Endothelial cell of umbilical vein (primary cell): ENCODE data around the gene PTGES2. TPM values are rescaled to one million over a fixed set of nuclear protein-coding genes. Genes with fewer than 3 reads are reported as not detected.

Source experiments
- BruUV-seq: library from RNA; stranded (reverse); fragments of 400-500 nt; replicated peaks from 2 replicates; lab custom pipeline; 2021; lab: Mats Ljungman, UMichigan
- CTCF ChIA-PET: fragments of 300-600, 350-600 bp; sonication (Branson Sonifier 250); formaldehyde crosslinking; loops from one replicate; lab custom pipeline; 2021; ENCODE audit warnings: antibody characterized with exemption, inconsistent platforms; lab: Charles Lee
- POLR2A ChIA-PET: fragments of 300-600, 350-600 bp; sonication (Branson Sonifier 250); formaldehyde crosslinking; loops from one replicate; lab custom pipeline; 2021; ENCODE audit warnings: antibody characterized with exemption, inconsistent platforms; lab: Charles Lee
- DNase-seq: peaks from one replicate; pipeline ENCODE4 v3.0.0-alpha.2; 2011; ENCODE audit warnings: low read depth, low spot score
- FAIRE-seq: peaks from 2 replicates; lab custom pipeline; 2011; peaks lifted over from hg19 to GRCh38; lab: Jason Lieb, UNC
- H2AFZ ChIP-seq: 2 replicates; pipeline ENCODE4 v1.6.0; 2012; ENCODE audit warnings: low read depth, low read length, control low read depth, inconsistent platforms
- H3K27ac ChIP-seq: 2 replicates; pipeline ENCODE4 v1.5.1; 2011; ENCODE audit warnings: low read depth, mild to moderate bottlenecking, control low read depth, low read length, moderate library complexity; ENCODE audit not compliant: insufficient read depth
- H3K27me3 ChIP-seq, 2 experiments: 2 replicates each; pipeline versions ENCODE4 v1.6.0 to v1.6.1; 2011; ENCODE audit warnings: low read length in 2 of 2, mixed read lengths in 1 of 2; ENCODE audit not compliant: control insufficient read depth in 2 of 2, insufficient read depth in 2 of 2
- H3K36me3 ChIP-seq, 2 experiments: 2 replicates in 1 of 2; 3 replicates in 1 of 2; pipeline ENCODE4 v1.5.1; 2011; ENCODE audit warnings: low read length in 2 of 2, mild to moderate bottlenecking in 1 of 2, moderate library complexity in 1 of 2; ENCODE audit not compliant: control insufficient read depth in 2 of 2, insufficient read depth in 2 of 2; ENCODE audit errors: extremely low read depth in 1 of 2
- H3K4me1 ChIP-seq: 3 replicates; pipeline ENCODE4 v1.5.1; 2011; ENCODE audit warnings: mild to moderate bottlenecking, low read length; ENCODE audit not compliant: control insufficient read depth, insufficient read depth; ENCODE audit errors: extremely low read depth
- H3K4me2 ChIP-seq: 2 replicates; pipeline ENCODE4 v1.6.1; 2011; ENCODE audit warnings: low read length, control low read depth, mixed read lengths; ENCODE audit not compliant: insufficient read depth
- H3K4me3 ChIP-seq, 3 experiments: fragments of 200-600 bp in 1 of 3; sonication (generic), shearing (Covaris generic) in 1 of 3; replicated peaks in 1 of 3; 2 replicates each; pipeline ENCODE4 v1.5.1; 2011 to 2016; ENCODE audit warnings: control low read depth in 3 of 3, low read length in 3 of 3, mild to moderate bottlenecking in 2 of 3, inconsistent platforms in 1 of 3, low read depth in 1 of 3, moderate library complexity in 1 of 3; ENCODE audit not compliant: insufficient read depth in 1 of 3
- H3K79me2 ChIP-seq: 2 replicates; pipeline ENCODE4 v1.6.0; 2012; ENCODE audit warnings: low read length, inconsistent platforms; ENCODE audit not compliant: control insufficient read depth, insufficient read depth
- H3K9ac ChIP-seq: replicated peaks from 2 replicates; pipeline ENCODE3; 2011; ENCODE audit warnings: low read length, control low read depth; ENCODE audit not compliant: insufficient read depth; ENCODE audit errors: extremely low read depth
- H3K9me1 ChIP-seq: replicated peaks from 3 replicates; pipeline ENCODE4 v1.6.0; 2011; ENCODE audit warnings: mild to moderate bottlenecking, low read length; ENCODE audit not compliant: control insufficient read depth, insufficient read depth; ENCODE audit errors: extremely low read depth
- H3K9me3 ChIP-seq: replicated peaks from 2 replicates; pipeline ENCODE4 v1.5.1; 2012; ENCODE audit warnings: low read length, inconsistent platforms; ENCODE audit not compliant: control insufficient read depth, insufficient read depth
- H4K20me1 ChIP-seq: replicated peaks from 2 replicates; pipeline ENCODE3; 2011; ENCODE audit warnings: mild to moderate bottlenecking, low read length; ENCODE audit not compliant: control insufficient read depth, insufficient read depth; ENCODE audit errors: extremely low read depth
- CTCF ChIP-seq, 2 donors: IDR thresholded peaks; 1 replicate in 1 of 2; 2 replicates in 1 of 2; pipeline ENCODE4 v1.5.1; 2011; ENCODE audit warnings: low read length in 2 of 2, mild to moderate bottlenecking in 2 of 2, moderate library complexity in 2 of 2, control low read depth in 1 of 2, inconsistent platforms in 1 of 2, low read depth in 1 of 2; ENCODE audit not compliant: insufficient read depth in 1 of 2; ENCODE audit errors: extremely low read depth in 1 of 2
- EZH2 ChIP-seq: IDR thresholded peaks from 2 replicates; pipeline ENCODE4 v1.6.1; 2012; ENCODE audit warnings: borderline replicate concordance, low read depth, mild to moderate bottlenecking, moderate library complexity, low read length, inconsistent platforms; ENCODE audit not compliant: severe bottlenecking
- FOS ChIP-seq: IDR thresholded peaks from 2 replicates; pipeline ENCODE4 v1.6.1; 2011; ENCODE audit warnings: mild to moderate bottlenecking, low read length, moderate library complexity, borderline replicate concordance; ENCODE audit not compliant: insufficient read depth
- GATA2 ChIP-seq: IDR thresholded peaks from 2 replicates; pipeline ENCODE4 v1.7.0; 2011; ENCODE audit warnings: low read depth, mild to moderate bottlenecking, moderate library complexity, mixed read lengths, low read length; ENCODE audit not compliant: insufficient read length, insufficient read depth
- JUN ChIP-seq: IDR thresholded peaks from 2 replicates; pipeline ENCODE4 v1.6.1; 2011; ENCODE audit warnings: borderline replicate concordance, low read depth; ENCODE audit not compliant: insufficient read length, insufficient read depth
- MYC ChIP-seq: IDR thresholded peaks from one replicate; pipeline ENCODE4 v1.6.1; 2011; ENCODE audit warnings: mild to moderate bottlenecking, low read depth, low read length
- POLR2A ChIP-seq: IDR thresholded peaks from 2 replicates; pipeline ENCODE4 v1.6.1; 2012; ENCODE audit warnings: low read depth, mild to moderate bottlenecking, control low read depth, low read length
- POLR2AphosphoS5 ChIP-seq: IDR thresholded peaks from 2 replicates; pipeline ENCODE4 v1.6.1; 2012; ENCODE audit warnings: low read depth, mild to moderate bottlenecking, control low read depth, low read length, moderate library complexity; ENCODE audit not compliant: insufficient read depth
- dilution Hi-C: fragments of 300-500 bp; cut with MboI; formaldehyde crosslinking; loops from one replicate; pipeline ENCODE4 v1.15.0; 2019; ENCODE audit warnings: low sequenced_read_pairs; ENCODE audit not compliant: extremely low pct_ligation_motif_present
- intact Hi-C: fragments of 100-400 bp; cut with micrococcal nuclease; formaldehyde crosslinking; loops from one replicate; pipeline ENCODE4 v1.10.0; 2022
- polyA plus RNA-seq, 4 experiments: library from polyadenylated mRNA; depleted of rRNA in 3 of 4; stranded (reverse) in 3 of 4; unstranded in 1 of 4; fragments of >200 nt; gene quantifications; 2 replicates each; pipeline versions ENCODE4 v1.2.1 to v1.2.3, GENCODE V29; 2011 to 2012; ENCODE audit warnings: missing spikeins in 1 of 4
- total RNA-seq: library from RNA; stranded (reverse); gene quantifications from 2 replicates; pipeline ENCODE4 v1.2.3, GENCODE V29; 2021
- TF ChIP-seq, protein P1 (sequence below): IDR thresholded peaks from 2 replicates; pipeline ENCODE4 v1.6.1; 2011; ENCODE audit not compliant: insufficient read depth, insufficient read length

PTGES2 gene
- total and polyA plus RNA-seq, 2 donors (not counting 3 experiments of a cell fraction or from before 2014, with no cell fraction given) = 64.2 to 69.9 TPM

GRCh38 chr9:128108269-128109049, 19.1 kb downstream of the PTGES2 start:
- CTCF ChIA-PET = interaction anchor here (2.9 kb wide), 1 partner anchor 9 kb away, joined by 20 read pairs; no protein-coding TSS in a partner anchor
- no peaks in the 10 kb centered on the region for H3K4me1 ChIP-seq
- H3K79me2 ChIP-seq = no peaks in the 10 kb centered on the region
- H2AFZ ChIP-seq = no peak overlapping the region
- no peak overlapping the region for H3K27ac ChIP-seq
- H3K9me3 ChIP-seq = no peaks in the 10 kb centered on the region
- peaks cover 5 to 35% of the 10 kb centered on the region in 2 experiments for H3K36me3 ChIP-seq
- no peak for TF ChIP-seq POLR2AphosphoS5
- TF ChIP-seq EZH2 = no peak
- TF ChIP-seq CTCF (IDR thresholded peaks at IDR 0.05; ENCODE audit: extremely low read depth in 1 of 2, insufficient read depth in 1 of 2, low read depth in 1 of 2, low read length in 2 of 2) = no peak
- TF ChIP-seq, protein P1, sequence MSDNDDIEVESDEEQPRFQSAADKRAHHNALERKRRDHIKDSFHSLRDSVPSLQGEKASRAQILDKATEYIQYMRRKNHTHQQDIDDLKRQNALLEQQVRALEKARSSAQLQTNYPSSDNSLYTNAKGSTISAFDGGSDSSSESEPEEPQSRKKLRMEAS = no peak
- no peak for TF ChIP-seq FOS
- no peak for TF ChIP-seq POLR2A
- no peak for TF ChIP-seq JUN
- TF ChIP-seq MYC = no peak
- TF ChIP-seq GATA2 = no peak
- no peak overlapping the region for H3K4me2 ChIP-seq
- H4K20me1 ChIP-seq = no peaks in the 10 kb centered on the region
- no peaks in the 10 kb centered on the region for H3K27me3 ChIP-seq
- H3K9ac ChIP-seq = no peak overlapping the region
- DNase-seq = no peak
- intact Hi-C loops (no loop called here), dilution Hi-C loops (no loop called here)
- BruUV-seq = no TSS peak
- POLR2A ChIA-PET = interaction anchor here (0.5 kb wide), 1 partner anchor 63 kb away, joined by 3 read pairs; no protein-coding TSS in a partner anchor
- H3K4me3 ChIP-seq = no peak overlapping the region
- no peak for FAIRE-seq
- H3K9me1 ChIP-seq = no peaks in the 10 kb centered on the region
